NCI-H345 (cell line): ENCODE data around the gene FTO.
"Not testable (repeated sequence)": the region's sequence is repeated elsewhere in the genome, so short reads cannot be mapped to it uniquely, and the experiment has no call there.

Experiments used
- DNase-seq: peaks from one replicate; lab custom pipeline; 2025; lab: John Stamatoyannopoulos, UW

Gene FTO

GRCh38 chr16:53827741-53828140, 123.8 kb downstream of the FTO start:
- no peak for DNase-seq

- no peak for DNase-seq
These were observed 125.3 kb downstream of the FTO start for GRCh38 chr16:53829186-53829747.

GRCh38 chr16:53832896-53833544, 129.1 kb downstream of the FTO start:
- no peak for DNase-seq

- DNase-seq: no peak
These were observed 132.2 kb downstream of the FTO start for GRCh38 chr16:53836142-53836541.

- no peak for DNase-seq
These were observed 132.7 kb downstream of the FTO start for GRCh38 chr16:53836680-53837079.

- no peak for DNase-seq
These were observed 133.5 kb downstream of the FTO start for GRCh38 chr16:53837426-53837825.

- DNase-seq: peak; percentile 40
These were observed 135.2 kb downstream of the FTO start for GRCh38 chr16:53839150-53839549.

- DNase-seq: no peak
These were observed 136.5 kb downstream of the FTO start for GRCh38 chr16:53840456-53840855.

- no peak for DNase-seq
These were observed 137.9 kb downstream of the FTO start for GRCh38 chr16:53841884-53842283.

GRCh38 chr16:53843084-53843483, 139.1 kb downstream of the FTO start:
- no peak for DNase-seq

GRCh38 chr16:53844804-53845203, 140.8 kb downstream of the FTO start:
- no peak for DNase-seq

- DNase-seq: not testable (repeated sequence)
These were observed 142.6 kb downstream of the FTO start for GRCh38 chr16:53846549-53846948.

- no peak for DNase-seq
These were observed 143.0 kb downstream of the FTO start for GRCh38 chr16:53846971-53847370.

GRCh38 chr16:53848277-53848942, 144.5 kb downstream of the FTO start:
- DNase-seq: no peak

GRCh38 chr16:53848950-53849349, 145.0 kb downstream of the FTO start:
- no peak for DNase-seq

- no peak for DNase-seq
These were observed 145.6 kb downstream of the FTO start for GRCh38 chr16:53849585-53849984.

- no peak for DNase-seq
These were observed 146.0 kb downstream of the FTO start for GRCh38 chr16:53849994-53850393.

GRCh38 chr16:53852678-53853077, 148.7 kb downstream of the FTO start:
- DNase-seq: no peak

GRCh38 chr16:53855056-53855455, 151.1 kb downstream of the FTO start:
- DNase-seq: no peak

- no peak for DNase-seq
These were observed 151.6 kb downstream of the FTO start for GRCh38 chr16:53855511-53855910.

- DNase-seq: no peak
These were observed 156.1 kb downstream of the FTO start for GRCh38 chr16:53859995-53860540.

GRCh38 chr16:53863861-53864260, 159.9 kb downstream of the FTO start:
- no peak for DNase-seq

GRCh38 chr16:53864819-53865493, 161.0 kb downstream of the FTO start:
- DNase-seq: no peak
